ENCODE results near the gene C15orf39.
"Not testable (repeated sequence)": the region's sequence is repeated elsewhere in the genome, so short reads cannot be mapped to it uniquely, and the experiment has no call there.

C15orf39 gene

GRCh38 chr15:75232826-75233503 lies 31.3 kb downstream of the C15orf39 start:
- DNase-seq: no peak

GRCh38 chr15:75233504-75234190 lies 32.0 kb downstream of the C15orf39 start:
- DNase-seq: no peak

GRCh38 chr15:75234191-75234810 lies 32.6 kb downstream of the C15orf39 start:
- DNase-seq: no peak

GRCh38 chr15:75235051-75235673 lies 33.5 kb downstream of the C15orf39 start:
- no peak for DNase-seq

GRCh38 chr15:75235760-75236729 lies 34.4 kb downstream of the C15orf39 start:
- DNase-seq: no peak

GRCh38 chr15:75237316-75237982 lies 35.8 kb downstream of the C15orf39 start:
- DNase-seq: no peak

- no peak for DNase-seq
Measured at GRCh38 chr15:75238150-75238549, 36.5 kb downstream of the C15orf39 start.

GRCh38 chr15:75245741-75246140 lies 44.1 kb downstream of the C15orf39 start:
- DNase-seq: not testable (repeated sequence)

GRCh38 chr15:75248991-75249390 lies 47.3 kb downstream of the C15orf39 start:
- not testable (repeated sequence) for DNase-seq

GRCh38 chr15:75249726-75250125 lies 48.0 kb downstream of the C15orf39 start:
- no peak for DNase-seq

GRCh38 chr15:75251343-75251742 lies 49.7 kb downstream of the C15orf39 start:
- not testable (repeated sequence) for DNase-seq

GRCh38 chr15:75252285-75252684 lies 50.6 kb downstream of the C15orf39 start:
- DNase-seq: not testable (repeated sequence)

GRCh38 chr15:75258034-75258433 lies 56.4 kb downstream of the C15orf39 start, which contains the start of gene GOLGA6C:
Gene GOLGA6C, plus strand, starts transcription at chr15:75258334. Its CDS starts 265 bp downstream, at chr15:75258599.
- DNase-seq: not testable (repeated sequence)

- not testable (repeated sequence) for DNase-seq
Measured at GRCh38 chr15:75258620-75259343, 57.1 kb downstream of the C15orf39 start.

GRCh38 chr15:75259873-75260272 lies 58.2 kb downstream of the C15orf39 start:
- DNase-seq: not testable (repeated sequence)

All from T1000 (cell line).